Stimulated activated naive CD8-positive, alpha-beta T cell treated with anti-CD3 and anti-CD28 coated beads, Interleukin-15, Interleukin-2, amounts not matched to agents 100 U/mL and 50 U/mL, for 24 hours (primary cell): ENCODE results near the gene PAPOLA.
"Not testable (repeated sequence)": the region's sequence is repeated elsewhere in the genome, so short reads cannot be mapped to it uniquely, and the experiment has no call there.

Source experiments
- ATAC-seq: fragments of 150-1000 bp; cut with Tn5 transposase; one replicate; pipeline ENCODE4 v1.10.0; 2021
- DNase-seq: peaks from one replicate; pipeline ENCODE4 v3.0.0; 2021

The PAPOLA gene

DNA sequence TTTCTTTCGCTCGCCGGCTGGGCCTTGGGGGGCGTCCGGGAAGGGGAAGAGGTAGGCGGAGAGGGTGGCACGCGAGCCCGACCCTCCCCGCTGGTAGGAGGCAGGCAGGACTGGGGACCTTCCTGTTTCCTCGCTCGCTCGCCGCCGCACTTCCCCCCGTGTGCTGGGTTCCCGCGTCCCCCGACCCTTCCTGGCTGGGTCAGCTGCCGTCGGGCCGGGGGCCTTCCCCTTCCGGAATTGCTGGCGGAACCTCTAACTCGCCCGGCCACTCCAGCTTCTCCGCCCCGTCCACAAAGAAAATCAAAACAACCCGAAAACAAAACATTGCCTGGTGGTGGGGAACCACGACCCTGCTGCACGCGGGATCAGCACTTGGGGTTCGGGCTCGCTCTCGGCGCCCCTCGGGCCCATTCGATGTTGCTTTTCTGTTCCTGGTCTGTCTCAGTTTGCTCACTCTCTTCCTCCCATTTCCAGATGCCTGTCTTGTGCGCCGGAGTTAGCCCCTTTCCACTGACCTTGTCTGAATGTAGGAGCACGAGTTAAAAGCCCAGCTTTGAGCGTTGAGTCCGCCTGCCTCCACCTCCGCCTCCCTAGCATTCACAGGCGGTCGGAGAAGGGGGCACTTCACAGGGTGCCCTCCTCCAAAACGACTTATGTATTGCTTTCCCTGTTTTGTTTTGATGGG, 581 bp downstream of the PAPOLA start:
- DNase-seq (peak; percentile 67), ATAC-seq (peak; percentile 37)

- ATAC-seq (no peak), DNase-seq (no peak)
Measured at GRCh38 chr14:96503306-96503679, 1.1 kb downstream of the PAPOLA start.

- not testable (repeated sequence) for ATAC-seq, DNase-seq
Measured at GRCh38 chr14:96504353-96504752, 2.2 kb downstream of the PAPOLA start.

GRCh38 chr14:96507723-96508122, 5.5 kb downstream of the PAPOLA start:
- DNase-seq (no peak), ATAC-seq (no peak)

DNA sequence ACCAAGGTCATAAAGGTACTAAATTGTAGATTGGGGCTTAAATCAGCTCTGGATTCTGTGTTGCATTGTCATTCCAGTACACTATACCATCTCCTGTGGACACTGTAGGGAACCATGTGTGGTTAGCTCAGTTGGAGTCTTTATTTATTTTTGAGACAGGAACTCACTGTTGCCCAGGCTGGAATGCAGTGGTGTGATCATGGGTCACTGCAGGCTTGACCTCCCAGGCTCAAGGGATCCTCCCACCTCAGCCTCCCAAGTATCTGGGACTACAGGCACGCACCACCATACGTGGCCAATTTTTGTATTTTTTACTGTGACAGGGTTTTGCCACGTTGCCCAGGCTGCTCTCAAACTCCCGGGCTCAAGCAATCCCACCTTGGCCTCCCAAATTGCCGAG, 6.7 kb downstream of the PAPOLA start:
- ATAC-seq (no peak), DNase-seq (no peak)

GRCh38 chr14:96509457-96510090, 7.4 kb downstream of the PAPOLA start:
- ATAC-seq (no peak), DNase-seq (no peak)

DNA sequence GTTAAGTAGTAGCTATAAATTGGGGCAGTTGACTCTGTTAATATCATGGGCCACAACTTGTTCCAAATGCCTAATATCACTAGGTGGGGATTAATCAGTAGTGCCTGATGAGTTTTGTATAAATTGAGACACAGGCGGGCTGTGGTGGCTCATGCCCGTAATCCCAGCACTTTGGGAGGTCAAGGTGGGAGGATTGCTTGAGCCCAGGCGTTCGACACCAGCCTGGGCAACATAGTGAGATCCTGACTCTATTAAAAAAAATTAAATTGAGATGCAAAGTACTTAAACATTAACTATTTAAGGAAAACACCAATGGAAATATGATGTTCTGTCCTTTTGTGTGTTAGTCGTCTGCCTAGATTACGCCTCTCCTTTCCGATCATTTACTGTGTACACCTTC, 9.0 kb downstream of the PAPOLA start:
- ATAC-seq (no peak), DNase-seq (no peak)

DNA sequence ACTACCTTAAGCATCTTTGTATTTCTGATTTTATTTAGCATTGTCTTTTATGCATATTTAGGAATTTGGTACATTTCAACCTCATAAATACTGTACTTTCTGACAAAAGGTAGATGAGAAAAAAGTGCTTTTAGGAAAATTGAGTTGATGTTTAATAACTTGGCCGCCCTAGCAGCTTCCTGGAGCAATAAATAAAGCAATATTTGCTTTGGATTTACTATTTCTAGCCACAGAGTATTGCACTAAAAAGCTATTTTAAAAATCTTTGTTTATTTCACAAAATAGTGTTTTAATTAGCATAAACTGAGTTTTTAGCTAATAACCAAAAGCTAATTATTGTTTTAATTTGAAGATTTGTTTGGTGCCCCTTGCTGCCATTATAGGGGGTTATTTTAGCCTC, 9.5 kb downstream of the PAPOLA start:
- DNase-seq, result no peak
- ATAC-seq, result no peak

- ATAC-seq, result no peak
- DNase-seq, result no peak
Measured at GRCh38 chr14:96512122-96512521, 9.9 kb downstream of the PAPOLA start.

DNA sequence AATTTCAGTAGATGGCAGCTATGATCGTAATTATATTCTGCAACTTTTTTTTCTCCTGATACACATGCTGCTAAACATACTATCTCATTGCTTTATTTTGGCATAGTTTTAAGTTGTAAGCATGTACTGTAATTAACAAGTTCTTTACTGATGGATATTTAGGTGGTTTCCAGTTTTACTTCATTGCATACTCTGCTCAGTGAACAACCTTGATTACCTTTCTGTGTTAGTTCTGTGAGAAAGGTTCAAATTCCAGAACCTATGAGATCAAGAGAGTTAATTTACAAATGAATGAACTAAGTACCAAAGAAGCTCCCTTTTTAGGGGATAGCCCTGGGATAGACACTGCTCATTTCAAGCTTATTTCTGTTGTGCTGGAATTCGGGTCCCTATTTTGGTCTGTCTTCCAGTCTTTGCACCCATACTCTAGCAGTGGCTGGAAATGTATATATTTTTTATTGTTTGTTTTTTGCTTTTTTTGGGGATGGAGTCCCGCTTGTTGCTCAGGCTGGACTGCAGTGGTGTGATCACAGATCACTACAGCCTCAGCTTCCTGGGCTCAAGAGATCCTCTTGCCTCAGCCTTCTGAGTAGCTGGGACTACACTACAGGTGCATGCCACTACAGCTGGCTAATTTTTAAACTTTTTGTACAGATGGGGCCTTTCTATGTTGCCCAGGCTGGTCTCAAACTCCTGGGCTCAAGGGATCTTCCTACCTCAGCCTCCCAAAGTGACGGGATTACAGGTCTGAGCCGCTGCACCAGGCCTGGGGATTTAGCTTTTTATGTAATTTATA, 10.6 kb downstream of the PAPOLA start:
- DNase-seq (no peak), ATAC-seq (peak; percentile 9)

DNA sequence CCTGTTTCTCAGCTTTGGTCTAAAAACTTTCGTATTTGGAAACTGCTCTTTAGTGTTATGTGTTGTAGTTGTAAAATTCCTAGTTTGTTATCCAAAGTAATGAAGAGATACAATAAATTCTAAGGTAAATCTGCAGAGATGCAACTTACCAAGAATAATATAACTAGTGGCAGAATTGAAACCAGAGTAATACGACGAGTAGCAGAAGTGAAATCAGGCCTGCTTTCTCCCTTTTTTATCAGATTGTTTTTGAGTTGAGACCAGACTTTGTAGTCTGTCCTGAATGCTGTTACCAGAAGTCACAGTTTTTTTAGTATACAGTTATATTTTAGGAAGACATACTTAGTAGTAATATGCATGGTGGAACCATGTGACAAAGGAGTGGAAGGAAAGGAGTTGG, 12.5 kb downstream of the PAPOLA start:
- DNase-seq (no peak), ATAC-seq (no peak)

DNA sequence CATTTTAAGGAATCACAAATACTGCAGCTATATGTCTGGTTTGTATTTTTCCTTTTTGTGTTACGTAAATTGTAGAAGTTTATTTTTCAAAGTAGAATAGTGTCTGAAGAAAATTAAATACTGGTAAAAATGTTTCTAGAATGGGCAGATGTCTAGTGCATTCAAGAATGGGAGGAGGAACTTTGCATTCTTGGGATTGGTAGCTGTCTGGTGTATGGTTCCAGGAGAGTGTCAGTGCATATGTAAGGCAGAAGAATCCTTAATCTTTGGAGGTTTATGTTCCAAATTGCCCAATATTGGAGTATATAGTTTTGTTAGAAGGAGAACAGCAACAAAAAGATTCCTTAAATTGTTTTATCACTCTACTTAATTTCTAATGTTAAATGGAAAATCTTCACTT, 13.5 kb downstream of the PAPOLA start:
- DNase-seq, result no peak
- ATAC-seq, result no peak

- ATAC-seq (no peak), DNase-seq (no peak)
Measured at GRCh38 chr14:96516351-96516750, 14.2 kb downstream of the PAPOLA start.

- no peak for ATAC-seq
- DNase-seq, result no peak
Measured at GRCh38 chr14:96519970-96520369, 17.8 kb downstream of the PAPOLA start.

DNA sequence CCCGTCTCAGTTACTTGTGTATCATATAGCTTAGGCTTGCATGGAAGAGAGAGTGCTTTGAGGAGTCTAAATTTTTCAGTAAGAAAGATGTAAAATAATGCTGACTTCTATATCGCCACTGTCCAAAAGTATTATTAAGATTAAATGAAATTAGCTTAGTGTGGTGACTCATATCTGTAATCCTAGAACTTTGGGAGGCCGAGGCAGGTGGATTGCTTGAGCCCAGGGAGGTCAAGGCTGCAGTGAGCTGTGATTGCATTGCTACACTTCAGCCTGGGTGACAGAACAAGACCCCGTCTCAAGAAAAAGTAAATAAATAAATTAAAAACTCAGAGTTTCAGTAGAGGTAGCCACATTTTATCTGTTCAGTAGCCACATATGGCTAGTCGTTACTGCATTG, 23.3 kb downstream of the PAPOLA start:
- no peak for DNase-seq
- no peak for ATAC-seq

GRCh38 chr14:96532632-96533031, 30.4 kb downstream of the PAPOLA start:
- DNase-seq (no peak), ATAC-seq (no peak)

DNA sequence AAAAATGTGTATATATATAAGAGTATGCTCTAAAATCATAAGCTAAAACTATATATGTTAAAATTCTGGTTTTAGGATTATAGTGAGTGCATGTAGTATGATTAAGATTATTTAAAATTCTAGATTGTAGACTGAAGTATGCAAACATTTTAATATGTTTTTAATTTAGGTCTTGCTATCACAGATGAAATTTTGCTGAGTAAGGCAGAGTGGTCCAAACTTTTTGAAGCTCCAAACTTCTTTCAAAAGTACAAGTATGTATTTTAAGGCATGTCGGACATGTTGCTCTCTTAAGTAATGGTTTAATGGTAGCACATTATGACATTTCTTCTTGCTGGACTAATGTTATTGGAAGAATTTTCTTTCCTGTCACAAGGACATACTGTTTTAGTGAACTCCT, 34.6 kb downstream of the PAPOLA start:
- DNase-seq, result no peak
- ATAC-seq, result no peak

GRCh38 chr14:96538097-96538989, 36.2 kb downstream of the PAPOLA start:
- DNase-seq (no peak), ATAC-seq (peak; percentile 52)

GRCh38 chr14:96538990-96539317, 36.8 kb downstream of the PAPOLA start:
- no peak for DNase-seq

GRCh38 chr14:96554315-96554910, 52.2 kb downstream of the PAPOLA start:
- no peak for DNase-seq
- ATAC-seq, result no peak

More at GRCh38 chr14:96538990-96539317, 36.8 kb downstream of the PAPOLA start:
- no peak for ATAC-seq

DNA sequence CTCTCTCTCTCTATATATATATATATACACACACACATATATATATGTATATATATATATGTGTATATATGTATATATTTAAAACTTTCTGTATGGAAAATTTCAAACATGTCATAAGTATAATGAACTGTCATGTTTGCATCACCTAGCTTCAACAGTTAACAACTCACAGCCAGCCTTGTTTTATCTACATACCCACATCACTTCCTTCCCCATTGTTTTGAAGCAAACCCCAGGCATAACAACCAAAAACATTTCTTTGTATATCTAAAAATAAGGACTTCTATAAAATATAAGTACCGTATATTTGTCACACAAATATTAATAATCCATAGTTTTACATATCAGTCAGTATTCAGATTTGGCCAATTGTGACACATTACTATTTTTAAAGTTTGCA, 57.4 kb downstream of the PAPOLA start:
- ATAC-seq (no peak), DNase-seq (no peak)

GRCh38 chr14:96564389-96564788, 62.2 kb downstream of the PAPOLA start:
- DNase-seq, result no peak
- no peak for ATAC-seq
